Esophagus muscularis mucosa (tissue), 4 donors: Measurements from ENCODE around the gene GATB. TPM values are rescaled to one million over a fixed set of nuclear protein-coding genes. Genes with fewer than 3 reads are reported as not detected.

ENCODE experiments used
- DNase-seq: peaks from one replicate; pipeline ENCODE4 v3.0.0-alpha.2; 2017; ENCODE audit errors: extremely low spot score
- H3K27ac ChIP-seq, 4 donors: fragments of 200-600 bp; sonication (generic); replicated peaks in 1 of 4; 1 replicate in 3 of 4; 2 replicates in 1 of 4; pipeline ENCODE4 v1.5.1; 2016 to 2019; ENCODE audit warnings: mild to moderate bottlenecking in 1 of 4
- H3K27me3 ChIP-seq, 4 donors: fragments of 200-600 bp; sonication (generic); one replicate each; pipeline versions ENCODE4 v1.5.1 to v1.6.0; 2016 to 2019
- H3K36me3 ChIP-seq, 4 donors: fragments of 200-600 bp; sonication (generic); one replicate each; pipeline ENCODE4 v1.5.1; 2016 to 2019
- H3K4me1 ChIP-seq, 4 donors: fragments of 200-600 bp; sonication (generic); one replicate each; pipeline ENCODE4 v1.5.1; 2016 to 2019
- H3K4me3 ChIP-seq, 4 donors: fragments of 200-600 bp; sonication (generic); 1 replicate in 2 of 4; 2 replicates in 2 of 4; pipeline ENCODE4 v1.5.1; 2016 to 2019; ENCODE audit warnings: mild to moderate bottlenecking in 4 of 4, moderate library complexity in 1 of 4
- H3K9me3 ChIP-seq, 4 donors: fragments of 200-600 bp; sonication (generic); 1 replicate in 3 of 4; 2 replicates in 1 of 4; pipeline ENCODE4 v1.5.1; 2016 to 2019
- EP300 ChIP-seq: sonication (generic); formaldehyde crosslinking; IDR thresholded peaks from one replicate; pipeline ENCODE4 v1.6.1; 2017; ENCODE audit warnings: antibody characterized with exemption
- POLR2A ChIP-seq: fragments of 450-650 bp; IDR thresholded peaks from one replicate; pipeline ENCODE4 v1.6.1; 2017; ENCODE audit warnings: antibody characterized with exemption, moderate library complexity, mild to moderate bottlenecking, low read depth
- POLR2AphosphoS5 ChIP-seq, 2 donors: sonication (generic); formaldehyde crosslinking; IDR thresholded peaks; one replicate each; pipeline ENCODE4 v1.6.1; 2017; ENCODE audit warnings: antibody characterized with exemption in 2 of 2
- WGBS: methylation state at CpG from one replicate; pipeline ENCODE4 v1.1.5; 2018; 5-methylcytosine and 5-hydroxymethylcytosine counted together
- intact Hi-C: fragments of 100-400 bp; cut with DNase I; formaldehyde crosslinking; loops from one replicate; pipeline ENCODE4 v1.15.1; 2023
- total RNA-seq, 4 donors: library from RNA; depleted of rRNA; stranded (reverse); fragments of >200 nt; gene quantifications; one replicate each; pipeline versions ENCODE4 v1.1.0 to v1.2.1, GENCODE V29; 2016
- TF ChIP-seq, protein P1 (sequence below), 3 experiments: fragments of 200-600 bp in 2 of 3; fragments of 450-650 bp in 1 of 3; sonication (generic) in 2 of 3; IDR thresholded peaks; one replicate each; pipeline ENCODE4 v1.5.1; 2017 to 2019; ENCODE audit warnings: antibody characterized with exemption in 3 of 3, mild to moderate bottlenecking in 2 of 3, moderate library complexity in 1 of 3

The GATB gene
- total RNA-seq, 4 donors from 2014 or later: 12.4 to 19.9 (median 16.4) TPM

DNA sequence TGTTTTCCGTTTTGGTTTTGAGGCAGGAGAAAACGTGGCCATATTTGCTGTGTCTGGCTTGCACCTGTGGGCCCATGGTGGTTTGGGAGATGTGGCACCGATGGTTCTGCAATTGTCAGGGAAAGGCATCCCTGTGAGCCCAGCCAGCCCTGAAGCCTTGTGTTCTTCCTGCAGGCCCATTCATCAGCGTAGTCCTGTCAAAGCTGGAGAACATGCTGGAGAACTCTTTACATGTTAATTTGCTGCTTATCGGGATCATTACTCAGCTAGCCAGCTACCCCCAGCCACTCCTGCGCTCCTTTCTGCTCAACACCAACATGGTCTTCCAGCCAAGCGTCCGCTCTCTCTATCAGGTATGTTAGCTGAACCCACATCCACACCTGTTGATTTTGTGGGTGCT, 104.7 kb downstream of the GATB start:
- H3K27me3 ChIP-seq: no peaks in the 10 kb centered on the region
- H3K9me3 ChIP-seq: no peaks in the 10 kb centered on the region
- WGBS: 92% methylated on average over 8 of the region's 8 CpGs
- H3K4me3 ChIP-seq: no peak overlapping the region
- peaks cover 9 to 42% (median 23%) of the 10 kb centered on the region in 4 donors for H3K4me1 ChIP-seq
- no peak overlapping the region for H3K27ac ChIP-seq
- peaks cover 0 to 8% (median 0%) of the 10 kb centered on the region in 4 donors for H3K36me3 ChIP-seq
- no peak for DNase-seq
- intact Hi-C loops: no loop called here
- no peak for TF ChIP-seq POLR2AphosphoS5 (IDR thresholded peaks at IDR 0.05)
- no peak for TF ChIP-seq EP300
- TF ChIP-seq, protein P1, sequence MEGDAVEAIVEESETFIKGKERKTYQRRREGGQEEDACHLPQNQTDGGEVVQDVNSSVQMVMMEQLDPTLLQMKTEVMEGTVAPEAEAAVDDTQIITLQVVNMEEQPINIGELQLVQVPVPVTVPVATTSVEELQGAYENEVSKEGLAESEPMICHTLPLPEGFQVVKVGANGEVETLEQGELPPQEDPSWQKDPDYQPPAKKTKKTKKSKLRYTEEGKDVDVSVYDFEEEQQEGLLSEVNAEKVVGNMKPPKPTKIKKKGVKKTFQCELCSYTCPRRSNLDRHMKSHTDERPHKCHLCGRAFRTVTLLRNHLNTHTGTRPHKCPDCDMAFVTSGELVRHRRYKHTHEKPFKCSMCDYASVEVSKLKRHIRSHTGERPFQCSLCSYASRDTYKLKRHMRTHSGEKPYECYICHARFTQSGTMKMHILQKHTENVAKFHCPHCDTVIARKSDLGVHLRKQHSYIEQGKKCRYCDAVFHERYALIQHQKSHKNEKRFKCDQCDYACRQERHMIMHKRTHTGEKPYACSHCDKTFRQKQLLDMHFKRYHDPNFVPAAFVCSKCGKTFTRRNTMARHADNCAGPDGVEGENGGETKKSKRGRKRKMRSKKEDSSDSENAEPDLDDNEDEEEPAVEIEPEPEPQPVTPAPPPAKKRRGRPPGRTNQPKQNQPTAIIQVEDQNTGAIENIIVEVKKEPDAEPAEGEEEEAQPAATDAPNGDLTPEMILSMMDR (IDR thresholded peaks at IDR 0.05): no peak
- TF ChIP-seq POLR2A: no peak

DNA sequence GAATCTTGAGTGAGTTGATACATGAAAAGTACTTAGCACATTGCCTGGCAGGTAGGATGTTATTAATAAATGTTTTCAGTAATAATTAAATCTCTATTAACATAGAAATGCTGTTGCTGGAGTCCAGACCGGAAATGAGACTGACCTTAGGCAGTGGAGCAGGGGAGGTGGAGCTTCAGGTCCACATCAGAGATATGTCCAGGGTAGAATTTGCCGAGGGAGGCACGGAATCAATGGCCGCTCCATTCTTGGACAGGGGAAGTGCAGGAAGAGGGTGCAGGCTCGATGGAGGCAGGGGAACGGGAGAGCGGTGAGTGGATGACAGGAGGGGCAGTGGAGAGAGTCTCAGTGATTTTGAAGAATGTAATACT, 107.3 kb downstream of the GATB start:
- Histone ChIP-seq H3K9me3 (no peaks in the 10 kb centered on the region), H3K4me1 (peaks cover under 1 to 17% (median 4%) of the 10 kb centered on the region in 4 donors), H3K27ac (no peak overlapping the region), H3K4me3 (no peak overlapping the region), H3K27me3 (no peaks in the 10 kb centered on the region), H3K36me3 (peaks cover 0 to 15% (median 0%) of the 10 kb centered on the region in 4 donors)
- intact Hi-C loops: no loop called here
- TF ChIP-seq POLR2A: no peak
- no peak for TF ChIP-seq POLR2AphosphoS5 (IDR thresholded peaks at IDR 0.05)
- TF ChIP-seq, protein P1 (IDR thresholded peaks at IDR 0.05): no peak
- TF ChIP-seq EP300: no peak
- 79% methylated on average over 7 of the region's 7 CpGs for WGBS
- no peak for DNase-seq

DNA sequence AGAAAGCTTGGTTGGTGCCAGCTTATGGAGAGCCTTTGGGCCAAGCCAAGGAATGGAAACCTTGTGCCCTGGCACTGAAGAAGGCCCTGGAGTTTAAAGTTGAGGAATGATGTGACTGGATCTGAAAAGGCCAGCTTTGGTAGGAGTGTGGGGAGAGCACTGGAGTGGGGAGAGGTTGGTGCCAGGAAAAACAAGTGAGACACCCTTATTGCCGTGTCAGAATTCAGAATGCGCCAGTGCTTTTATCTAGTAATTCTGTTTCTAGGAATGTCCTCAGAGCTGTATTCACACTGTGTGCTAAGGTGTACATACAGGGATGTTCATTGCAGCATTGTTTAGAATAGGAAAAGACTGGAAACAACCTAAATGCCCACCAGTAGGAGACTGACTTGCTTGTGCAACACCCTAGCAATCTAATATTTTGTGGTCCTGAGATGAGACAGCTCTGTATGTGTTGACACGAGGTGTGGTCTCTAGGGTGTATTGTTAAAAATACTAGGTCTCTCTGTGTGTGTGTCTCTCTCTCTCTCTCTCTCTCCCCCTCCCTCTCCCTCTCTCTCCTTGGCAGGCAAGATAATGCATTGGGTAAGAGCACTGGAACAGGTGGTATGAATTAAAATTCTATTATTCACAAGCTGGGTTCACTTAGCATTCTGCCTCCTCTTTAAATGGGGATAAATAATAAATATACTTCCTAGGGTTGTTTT, 107.8 kb downstream of the GATB start:
- WGBS: 84% methylated on average over 3 of the region's 3 CpGs
- Histone ChIP-seq H3K4me3 (no peak overlapping the region), H3K9me3 (no peaks in the 10 kb centered on the region), H3K27me3 (no peaks in the 10 kb centered on the region), H3K36me3 (peaks cover 0 to 15% (median 0%) of the 10 kb centered on the region in 4 donors), H3K4me1 (peaks cover 0 to 12% (median 2%) of the 10 kb centered on the region in 4 donors), H3K27ac (no peak overlapping the region)
- TF ChIP-seq EP300 (no peak), POLR2AphosphoS5 (IDR thresholded peaks at IDR 0.05) (peak in 1 of 2 donors; percentile 45)
- intact Hi-C loops: no loop called here
- no peak for DNase-seq

DNA sequence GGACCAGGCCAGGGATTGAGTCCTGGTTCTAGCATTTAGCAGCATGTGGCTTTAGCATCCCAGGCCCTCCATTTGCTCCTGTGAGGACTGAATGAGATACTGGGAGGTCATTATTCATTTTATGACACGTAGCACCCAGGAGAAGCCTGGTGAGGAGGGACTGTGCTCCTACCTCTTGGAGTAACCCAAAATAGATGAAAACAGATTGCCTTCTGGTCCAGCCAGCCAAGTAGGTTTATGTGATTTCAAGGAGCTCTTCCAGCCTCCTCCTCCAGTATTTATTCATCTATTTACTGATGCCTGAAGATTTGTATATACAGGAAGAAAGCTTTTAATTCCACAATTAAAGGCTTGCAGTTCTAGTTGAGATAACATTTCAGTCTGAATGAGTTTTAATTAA, 109.3 kb downstream of the GATB start:
- no peak overlapping the region for H3K27ac ChIP-seq
- H3K27me3 ChIP-seq: no peaks in the 10 kb centered on the region
- peaks cover 0 to 7% (median 0%) of the 10 kb centered on the region in 4 donors for H3K36me3 ChIP-seq
- no peak for DNase-seq
- H3K4me3 ChIP-seq: no peak overlapping the region
- intact Hi-C loops: no loop called here
- WGBS: 100% methylated on average over 1 of the region's 1 CpG
- TF ChIP-seq, protein P1 (IDR thresholded peaks at IDR 0.05): no peak
- TF ChIP-seq POLR2A (no peak), EP300 (no peak), POLR2AphosphoS5 (IDR thresholded peaks at IDR 0.05) (no peak)
- H3K9me3 ChIP-seq: no peaks in the 10 kb centered on the region
- peaks cover 0 to 11% (median 2%) of the 10 kb centered on the region in 4 donors for H3K4me1 ChIP-seq

DNA sequence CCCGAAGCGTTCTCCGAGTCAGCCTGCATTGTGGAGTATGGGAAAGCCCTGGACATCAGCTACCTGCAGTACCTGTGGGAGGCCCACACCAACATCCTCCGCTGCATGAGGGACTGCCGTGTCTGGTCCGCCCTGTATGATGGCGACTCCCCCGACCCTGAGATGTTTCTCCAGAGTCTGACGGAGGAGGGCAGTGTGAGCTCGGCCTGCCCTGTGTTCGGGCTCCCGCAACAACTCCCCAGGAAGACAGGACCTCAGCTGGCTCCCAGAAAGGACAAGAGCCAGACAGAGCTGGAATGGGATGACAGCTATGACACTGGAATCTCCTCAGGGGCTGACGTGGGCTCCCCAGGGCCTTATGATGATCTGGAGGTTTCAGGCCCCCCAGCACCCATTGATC, 111.3 kb downstream of the GATB start:
- Histone ChIP-seq H3K36me3 (peaks cover 0 to 7% (median 0%) of the 10 kb centered on the region in 4 donors), H3K27me3 (no peaks in the 10 kb centered on the region), H3K27ac (no peak overlapping the region), H3K4me1 (peaks cover 0 to 11% (median 2%) of the 10 kb centered on the region in 4 donors), H3K4me3 (no peak overlapping the region), H3K9me3 (no peaks in the 10 kb centered on the region)
- no peak for DNase-seq
- TF ChIP-seq, protein P1 (IDR thresholded peaks at IDR 0.05): no peak
- TF ChIP-seq EP300: no peak
- no peak for TF ChIP-seq POLR2A
- no peak for TF ChIP-seq POLR2AphosphoS5 (IDR thresholded peaks at IDR 0.05)
- WGBS: 91% methylated on average over 10 of the region's 13 CpGs
- intact Hi-C loops: no loop called here
